WTC11 (cell line): ENCODE data around the gene ATP11A. TPM values are rescaled to one million over a fixed set of nuclear protein-coding genes. Genes with fewer than 3 reads are reported as not detected.

Experiments
- ATAC-seq: fragments of 200-7000 bp; cut with Tn5 transposase; 2 replicates; pipeline ENCODE4 v1.10.0; 2021; ENCODE audit warnings: mild to moderate bottlenecking, moderate library complexity
- CTCF ChIA-PET: fragments of 300-600 bp; sonication (Branson Sonifier 250); formaldehyde crosslinking; loops from one replicate; lab custom pipeline; 2021; ENCODE audit warnings: antibody characterized with exemption; lab: Charles Lee
- POLR2A ChIA-PET: fragments of 350-600 bp; sonication (Branson Sonifier 250); formaldehyde crosslinking; loops from one replicate; lab custom pipeline; 2021; ENCODE audit warnings: antibody characterized with exemption; lab: Charles Lee
- DNase-seq: peaks from one replicate; pipeline ENCODE4 v3.0.0; 2021; ENCODE audit warnings: low spot score
- H3K27ac Mint-ChIP-seq: 2 replicates; pipeline ENCODE4 v1.8.0; 2021; ENCODE audit warnings: mixed read lengths
- H3K27me3 Mint-ChIP-seq: 2 replicates; pipeline ENCODE4 v1.8.0; 2021; ENCODE audit warnings: low read depth, mild to moderate bottlenecking, moderate library complexity, mixed read lengths
- H3K36me3 Mint-ChIP-seq: 2 replicates; pipeline ENCODE4 v1.8.0; 2021; ENCODE audit warnings: mixed read lengths
- H3K4me1 Mint-ChIP-seq: 2 replicates; pipeline ENCODE4 v1.8.0; 2022; ENCODE audit warnings: mixed read lengths
- H3K4me3 Mint-ChIP-seq: 2 replicates; pipeline ENCODE4 v1.8.0; 2021; ENCODE audit warnings: mild to moderate bottlenecking, moderate library complexity, mixed read lengths
- H3K9me3 Mint-ChIP-seq: 2 replicates; pipeline ENCODE4 v1.8.0; 2021; ENCODE audit warnings: mixed read lengths
- ATF1 ChIP-seq: sonication (generic); formaldehyde crosslinking; IDR thresholded peaks from 2 replicates; pipeline ENCODE4 v1.8.1; 2023; ENCODE audit warnings: mild to moderate bottlenecking, moderate library complexity, missing genetic modification reagents
- ATF6 ChIP-seq: sonication (generic); formaldehyde crosslinking; IDR thresholded peaks from 2 replicates; pipeline ENCODE4 v1.8.1; 2023; ENCODE audit warnings: mild to moderate bottlenecking, missing genetic modification reagents
- CREB1 ChIP-seq: sonication (generic); formaldehyde crosslinking; IDR thresholded peaks from 2 replicates; pipeline ENCODE4 v1.8.0; 2023; ENCODE audit warnings: mild to moderate bottlenecking, missing genetic modification reagents
- E2F1 ChIP-seq: sonication (generic); formaldehyde crosslinking; IDR thresholded peaks from 2 replicates; pipeline ENCODE4 v1.8.0; 2022; ENCODE audit warnings: mild to moderate bottlenecking, missing genetic modification reagents
- E2F5 ChIP-seq: sonication (generic); formaldehyde crosslinking; IDR thresholded peaks from 2 replicates; pipeline ENCODE4 v1.8.1; 2022; ENCODE audit warnings: mild to moderate bottlenecking, moderate library complexity, missing genetic modification reagents
- ELF4 ChIP-seq: sonication (generic); formaldehyde crosslinking; IDR thresholded peaks from 2 replicates; pipeline ENCODE4 v1.8.1; 2022; ENCODE audit warnings: low read depth, mild to moderate bottlenecking, moderate library complexity, missing genetic modification reagents
- ERG ChIP-seq: fragments of 250-450 bp; sonication (Bioruptor Pico); IDR thresholded peaks from 2 replicates; pipeline ENCODE4 v1.8.0; 2021; ENCODE audit warnings: mild to moderate bottlenecking
- GABPB1 ChIP-seq: sonication (generic); formaldehyde crosslinking; IDR thresholded peaks from 2 replicates; pipeline ENCODE4 v1.8.1; 2023; ENCODE audit warnings: mild to moderate bottlenecking, missing genetic modification reagents
- HMGXB4 ChIP-seq: sonication (generic); formaldehyde crosslinking; IDR thresholded peaks from 2 replicates; pipeline ENCODE4 v1.8.1; 2023; ENCODE audit warnings: mild to moderate bottlenecking, moderate library complexity, missing genetic modification reagents
- NFATC4 ChIP-seq: fragments of 250-450 bp; sonication (Bioruptor Pico); IDR thresholded peaks from 2 replicates; pipeline ENCODE4 v1.9.0; 2021; ENCODE audit warnings: mild to moderate bottlenecking
- NFE2L1 ChIP-seq: sonication (generic); formaldehyde crosslinking; IDR thresholded peaks from 2 replicates; pipeline ENCODE4 v1.8.1; 2023; ENCODE audit warnings: missing genetic modification reagents
- PREB ChIP-seq: sonication (generic); formaldehyde crosslinking; IDR thresholded peaks from 2 replicates; pipeline ENCODE4 v1.8.1; 2022; ENCODE audit warnings: mild to moderate bottlenecking, missing genetic modification reagents, moderate library complexity, borderline replicate concordance
- TP53 ChIP-seq: sonication (generic); formaldehyde crosslinking; IDR thresholded peaks from 2 replicates; pipeline ENCODE4 v1.8.1; 2023; ENCODE audit warnings: mild to moderate bottlenecking, missing genetic modification reagents
- ZMAT4 ChIP-seq: fragments of 250-450 bp; sonication (Bioruptor Pico); IDR thresholded peaks from 2 replicates; pipeline ENCODE4 v1.9.0; 2021; ENCODE audit warnings: mild to moderate bottlenecking
- ZNF263 ChIP-seq: sonication (generic); formaldehyde crosslinking; IDR thresholded peaks from 2 replicates; pipeline ENCODE4 v1.8.1; 2022; ENCODE audit warnings: low read depth, mild to moderate bottlenecking, moderate library complexity, missing genetic modification reagents
- ZNF396 ChIP-seq: fragments of 250-450 bp; sonication (Bioruptor Pico); IDR thresholded peaks from 2 replicates; pipeline ENCODE4 v1.8.0; 2021; ENCODE audit warnings: mild to moderate bottlenecking, moderate library complexity, borderline replicate concordance
- ZNF423 ChIP-seq: fragments of 250-450 bp; sonication (Bioruptor Pico); IDR thresholded peaks from 2 replicates; pipeline ENCODE4 v2.1.2; 2022; ENCODE audit warnings: mild to moderate bottlenecking, moderate library complexity
- total RNA-seq: library from RNA; stranded (reverse); gene quantifications from 3 replicates; pipeline ENCODE4 v1.2.3, GENCODE V29; 2021

Gene ATP11A
- total RNA-seq, 1 experiment from 2014 or later: 100 TPM

GRCh38 chr13:112926003-112926402 is 236.2 kb downstream of the ATP11A start (continued):
- TF ChIP-seq E2F1 (CRISPR knock-in tag): no peak
- TF ChIP-seq NFATC4 (CRISPR knock-in tag): no peak
- no peak for TF ChIP-seq ZNF396 (CRISPR knock-in tag)
- no peak for TF ChIP-seq ZMAT4 (CRISPR knock-in tag)
- TF ChIP-seq TP53: no peak
- TF ChIP-seq HMGXB4: no peak
- no peak for TF ChIP-seq ZNF423
- TF ChIP-seq PREB (CRISPR knock-in tag): no peak

GRCh38 chr13:112926993-112927392 is 237.2 kb downstream of the ATP11A start:
- Mint-ChIP-seq H3K9me3 (peaks cover 20% of the 10 kb centered on the region), H3K27me3 (no peaks in the 10 kb centered on the region)
- ATAC-seq: no peak

More at GRCh38 chr13:112926993-112927392, 237.2 kb downstream of the ATP11A start:
- TF ChIP-seq ATF1 (CRISPR knock-in tag): no peak
- TF ChIP-seq NFE2L1 (CRISPR knock-in tag): no peak
- no peak for TF ChIP-seq GABPB1
- TF ChIP-seq HMGXB4: no peak
- no peak for TF ChIP-seq ERG (CRISPR knock-in tag)
- no peak for TF ChIP-seq NFATC4 (CRISPR knock-in tag)
- no peak for TF ChIP-seq ATF6 (CRISPR knock-in tag)
- no peak for TF ChIP-seq E2F5 (CRISPR knock-in tag)
- TF ChIP-seq CREB1 (CRISPR knock-in tag): no peak
- no peak for TF ChIP-seq ELF4 (CRISPR knock-in tag)
- no peak for TF ChIP-seq ZNF263 (CRISPR knock-in tag)
- TF ChIP-seq, all 79 proteins: peak for 0
- Mint-ChIP-seq H3K4me3 (no peak overlapping the region), H3K27ac (no peak overlapping the region), H3K4me1 (peaks cover 20% of the 10 kb centered on the region), H3K36me3 (peaks cover 17% of the 10 kb centered on the region)
- DNase-seq: no peak
- ChIA-PET CTCF (no interaction called here), POLR2A (no interaction called here)
